HG03135 (cell line): ENCODE measurements around the gene ANK2.

ENCODE experiments used
- ATAC-seq: cut with Tn5 transposase; IDR thresholded peaks from one replicate; pipeline ENCODE4 v1.9.1; 2021; ENCODE audit warnings: mild to moderate bottlenecking, moderate library complexity; ENCODE audit not compliant: unreplicated experiment

ANK2 gene

DNA sequence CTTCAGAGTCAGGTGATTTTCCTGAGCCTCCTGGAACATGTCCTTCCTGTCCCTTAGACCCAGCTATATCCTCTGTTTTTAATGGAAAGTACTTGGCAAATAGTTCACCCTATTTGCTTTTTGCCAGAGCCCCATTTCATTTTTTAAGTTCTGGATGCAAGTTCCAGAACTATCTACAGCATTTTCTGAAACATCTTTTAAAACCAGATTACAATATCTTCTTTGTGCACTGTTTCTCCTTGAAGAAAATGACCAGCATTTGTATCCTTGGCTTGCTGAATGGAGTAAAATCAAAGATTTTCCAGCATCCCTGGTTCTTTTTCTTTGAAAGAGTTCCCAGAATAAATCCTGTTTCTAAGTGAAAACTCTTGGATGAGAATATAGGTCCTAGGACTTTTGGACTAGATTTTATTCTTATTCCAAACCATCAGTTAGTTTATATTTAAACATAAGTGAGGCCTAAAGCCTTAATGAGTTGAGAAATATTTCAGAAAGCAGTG is 224.3 kb downstream of the ANK2 start:
- ATAC-seq: no peak

DNA sequence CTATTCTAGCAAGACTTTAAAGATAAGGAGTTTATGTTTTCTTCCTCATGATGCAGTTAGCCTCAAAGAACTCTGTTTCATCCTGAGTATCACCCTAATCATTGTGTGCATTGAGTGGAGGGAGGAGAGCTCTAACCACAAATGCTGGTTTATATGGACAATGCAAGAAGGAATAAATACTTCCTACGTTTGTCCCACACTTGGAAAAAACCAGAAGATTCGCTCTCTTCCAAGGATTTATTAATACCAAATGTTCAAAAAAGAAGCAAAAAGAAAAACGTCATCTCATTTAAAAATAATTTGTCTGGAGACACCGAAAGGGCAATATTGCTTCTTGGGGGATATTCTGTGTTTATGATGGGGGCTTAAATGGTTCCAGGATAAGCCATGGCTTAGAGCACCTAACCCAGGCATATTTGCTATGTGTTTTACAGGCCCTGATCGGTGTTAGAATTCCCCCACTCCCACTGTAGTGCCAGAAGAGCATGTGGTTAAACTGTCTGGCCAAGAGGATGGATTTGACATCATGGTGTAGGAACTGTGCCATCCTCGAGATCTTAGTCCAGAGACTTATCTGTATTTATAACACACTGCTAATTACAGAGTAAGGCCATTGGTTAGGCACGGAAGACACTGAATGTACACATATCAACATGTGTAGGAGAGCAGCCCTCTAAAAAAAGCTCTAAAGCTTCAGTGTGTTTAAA is 227.2 kb downstream of the ANK2 start:
- ATAC-seq: no peak

DNA sequence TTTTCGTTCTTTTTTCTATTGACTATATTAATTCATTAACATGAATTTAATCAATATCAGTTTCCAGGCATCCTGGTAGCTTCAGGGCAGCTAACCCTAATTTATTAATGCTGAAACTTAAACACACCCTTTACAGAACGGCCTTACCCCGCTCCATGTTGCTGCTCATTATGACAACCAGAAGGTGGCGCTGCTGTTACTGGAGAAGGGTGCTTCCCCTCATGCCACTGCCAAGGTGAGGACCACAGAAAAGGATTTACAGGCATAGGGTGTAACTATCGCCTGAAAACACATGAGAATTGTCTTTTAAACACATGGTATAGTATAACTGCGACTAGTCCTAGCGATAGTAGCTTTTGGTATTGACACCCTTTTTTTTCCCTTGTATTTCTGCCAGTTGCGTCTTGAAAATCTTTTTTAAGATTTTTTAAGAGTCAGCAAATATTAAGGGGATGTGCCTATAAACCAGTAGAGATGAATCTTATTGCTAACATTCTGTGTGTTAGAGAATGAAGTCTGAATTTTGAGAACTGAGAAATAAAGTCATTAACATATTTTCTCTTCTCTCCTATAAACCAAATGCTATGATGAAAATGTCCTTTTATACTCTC is 229.0 kb downstream of the ANK2 start:
- ATAC-seq: peak; percentile 99

DNA sequence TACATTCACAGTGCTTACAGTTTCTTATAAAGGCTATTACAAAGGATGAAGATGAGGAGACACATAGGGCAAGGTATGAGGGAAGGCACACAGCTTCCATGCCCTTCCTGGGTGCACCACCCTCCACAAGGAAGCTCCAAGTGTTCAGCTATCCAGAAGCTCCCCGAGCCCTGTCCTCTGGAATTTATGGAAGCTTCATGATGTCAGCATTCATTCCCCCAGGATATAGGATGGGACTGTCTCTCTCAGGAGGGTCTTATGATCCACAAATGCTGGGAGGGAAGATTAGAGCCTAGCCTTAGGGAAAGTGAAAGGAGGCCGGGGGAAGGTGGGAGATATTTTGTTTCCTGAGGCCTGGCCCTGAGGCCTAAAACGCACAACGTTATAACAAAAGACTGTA is 236.0 kb downstream of the ANK2 start:
- ATAC-seq: no peak

DNA sequence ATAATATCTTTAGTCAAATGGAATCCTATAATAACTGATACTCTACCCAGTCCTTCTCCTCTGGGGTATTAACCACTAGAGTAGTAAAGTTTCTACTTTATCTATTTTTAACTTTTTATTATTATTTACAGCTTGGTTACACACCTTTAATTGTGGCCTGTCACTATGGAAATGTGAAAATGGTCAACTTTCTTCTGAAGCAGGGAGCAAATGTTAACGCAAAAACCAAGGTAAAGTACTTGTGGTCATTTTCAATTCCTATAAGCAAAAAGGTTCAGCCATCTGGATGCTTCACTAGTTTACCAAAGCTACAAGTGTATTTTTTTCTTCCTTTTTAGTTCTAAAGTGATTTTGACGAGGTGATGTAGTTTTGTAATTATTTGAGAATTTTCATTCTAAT is 238.8 kb downstream of the ANK2 start:
- no peak for ATAC-seq

DNA sequence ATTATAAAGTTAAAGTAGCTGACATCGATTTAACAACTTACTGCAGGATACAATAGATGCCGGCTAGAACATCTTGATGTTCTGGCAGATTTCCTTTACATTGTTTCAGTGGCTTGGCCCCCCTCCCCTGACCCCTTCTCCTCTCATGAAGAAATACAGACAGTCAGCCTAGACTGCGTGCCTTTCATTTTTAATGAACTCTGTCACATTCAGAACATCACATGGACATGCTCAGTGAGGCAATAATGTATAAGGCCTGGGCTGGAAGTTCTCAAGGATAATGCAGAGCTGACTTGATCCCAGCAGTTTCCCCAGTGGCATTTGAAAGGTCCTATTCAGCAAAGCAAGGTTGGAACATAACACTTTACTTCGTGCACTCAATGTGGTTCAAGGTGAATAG is 239.2 kb downstream of the ANK2 start:
- ATAC-seq: no peak

DNA sequence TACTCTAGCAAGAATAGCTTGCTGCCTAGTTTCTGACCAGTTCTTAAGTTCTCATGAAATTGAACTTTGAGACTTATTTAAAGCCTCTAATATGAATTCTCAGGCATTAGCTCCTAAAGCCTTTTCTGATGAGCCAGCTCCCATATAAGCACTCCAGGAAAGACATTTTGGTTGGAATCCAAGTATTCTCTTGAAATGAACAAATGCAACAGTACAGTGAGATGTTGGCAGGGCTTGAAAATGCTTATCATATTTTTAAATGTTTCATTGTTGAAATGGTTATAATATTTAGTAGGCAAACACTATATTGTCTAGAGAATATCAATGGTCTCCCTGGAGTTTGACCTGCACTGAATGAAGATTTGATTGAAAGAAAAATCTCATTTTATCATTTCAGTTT is 240.3 kb downstream of the ANK2 start:
- no peak for ATAC-seq

DNA sequence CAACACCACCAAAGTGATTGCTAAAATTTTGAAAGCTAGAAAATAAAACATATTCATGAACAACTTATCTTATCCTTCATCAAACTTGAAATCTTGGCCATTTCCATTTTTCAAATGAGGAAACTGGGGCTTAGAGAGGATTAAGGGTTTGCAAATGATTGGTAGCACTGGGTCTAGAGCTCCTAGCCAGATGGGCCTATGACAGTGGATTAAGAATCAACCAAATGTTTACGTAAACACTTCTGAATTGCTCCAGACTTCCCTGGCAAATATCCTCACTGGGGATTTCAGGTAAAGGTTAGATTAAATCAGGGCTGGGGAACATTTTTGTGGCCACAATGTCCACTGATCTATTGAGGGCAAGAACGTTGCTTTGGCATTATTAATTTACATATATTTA is 241.2 kb downstream of the ANK2 start:
- ATAC-seq: no peak

DNA sequence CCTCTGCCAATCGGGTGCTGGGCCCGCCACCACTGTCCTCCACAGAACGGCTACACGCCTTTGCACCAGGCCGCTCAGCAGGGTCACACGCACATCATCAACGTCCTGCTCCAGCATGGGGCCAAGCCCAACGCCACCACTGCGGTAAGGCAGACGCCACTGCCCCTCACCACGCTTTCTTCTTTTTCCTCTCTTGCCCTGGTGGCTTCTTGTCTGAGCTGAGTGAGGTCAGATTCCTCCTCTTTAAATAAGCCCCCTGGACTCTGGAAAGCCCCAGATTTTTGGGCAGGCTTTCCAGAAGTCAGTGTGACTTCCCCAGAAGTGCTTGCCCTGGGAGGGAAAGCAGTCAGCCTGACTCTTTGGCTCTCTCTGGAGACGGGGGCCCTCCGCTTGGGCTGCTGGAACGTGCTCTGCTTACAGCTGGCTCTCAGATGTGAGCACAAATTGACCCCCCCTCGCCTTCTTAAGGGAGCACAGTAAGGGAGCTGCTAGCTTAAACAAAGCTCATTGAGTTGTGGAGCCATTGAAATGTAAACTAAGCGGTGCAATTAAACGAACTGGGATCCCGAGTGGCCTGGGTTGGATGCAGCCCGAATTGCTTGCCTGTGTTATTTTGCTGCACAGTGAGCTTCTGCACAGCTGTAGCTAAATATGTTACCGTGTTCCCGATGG is 243.1 kb downstream of the ANK2 start:
- ATAC-seq: no peak

DNA sequence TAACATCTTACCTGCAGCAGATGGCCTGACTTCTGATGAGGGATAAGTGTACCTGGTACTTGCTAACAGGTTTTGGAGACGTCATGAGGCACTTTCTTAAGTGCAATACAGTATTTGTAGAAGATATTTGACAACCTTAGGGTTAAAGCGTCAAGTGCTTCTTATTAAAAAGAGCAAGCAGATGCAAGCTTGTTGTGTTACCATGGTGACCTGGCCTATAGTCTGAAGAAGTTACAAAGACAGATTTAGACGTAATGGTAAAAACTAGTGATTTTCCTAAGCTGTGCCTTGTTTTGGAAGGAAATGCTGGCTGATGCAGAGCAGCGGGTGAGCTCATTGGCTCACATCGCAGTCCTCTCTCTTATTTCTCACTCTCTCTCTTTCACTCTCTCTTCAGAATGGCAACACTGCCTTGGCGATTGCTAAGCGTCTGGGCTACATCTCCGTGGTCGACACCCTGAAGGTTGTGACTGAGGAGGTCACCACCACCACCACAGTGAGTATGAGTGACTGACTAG is 243.6 kb downstream of the ANK2 start:
- ATAC-seq: no peak

DNA sequence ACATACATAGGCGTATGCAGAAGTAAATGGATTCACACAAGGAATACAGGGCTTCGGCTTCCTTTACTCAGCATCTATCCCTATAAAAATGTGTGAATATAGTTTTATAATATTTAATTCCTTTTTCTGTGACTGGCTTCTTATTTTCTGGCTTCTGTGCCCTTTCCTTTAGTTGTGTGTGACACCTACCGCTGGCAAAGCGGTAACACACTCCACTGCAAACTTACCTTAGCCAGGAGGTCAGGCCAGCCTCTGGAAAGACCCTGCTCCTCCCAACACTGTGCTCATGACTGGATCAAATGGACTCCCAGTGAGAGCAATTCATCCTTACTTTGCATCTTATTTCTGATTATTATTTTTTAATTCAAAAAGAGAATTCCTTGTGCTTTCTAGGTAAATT is 244.2 kb downstream of the ANK2 start:
- ATAC-seq: no peak

DNA sequence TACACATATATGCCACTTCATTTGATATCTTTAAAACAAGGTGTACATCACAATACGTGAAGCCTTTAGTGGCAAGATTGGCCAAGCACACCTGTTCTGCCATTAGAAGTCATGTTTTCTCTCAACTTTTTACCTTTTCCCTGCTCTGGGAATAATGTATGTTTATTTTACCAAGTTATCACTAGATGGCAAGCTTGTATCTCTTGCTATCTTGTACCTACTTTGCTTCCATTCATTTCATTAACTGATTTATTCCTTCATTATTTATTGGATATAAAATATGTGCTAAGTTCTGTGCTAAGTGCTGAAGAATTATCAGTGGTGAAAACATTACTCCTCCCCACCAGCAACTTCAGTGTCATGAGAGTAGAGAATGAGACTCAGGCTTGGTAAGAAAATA is 245.5 kb downstream of the ANK2 start:
- ATAC-seq: no peak

DNA sequence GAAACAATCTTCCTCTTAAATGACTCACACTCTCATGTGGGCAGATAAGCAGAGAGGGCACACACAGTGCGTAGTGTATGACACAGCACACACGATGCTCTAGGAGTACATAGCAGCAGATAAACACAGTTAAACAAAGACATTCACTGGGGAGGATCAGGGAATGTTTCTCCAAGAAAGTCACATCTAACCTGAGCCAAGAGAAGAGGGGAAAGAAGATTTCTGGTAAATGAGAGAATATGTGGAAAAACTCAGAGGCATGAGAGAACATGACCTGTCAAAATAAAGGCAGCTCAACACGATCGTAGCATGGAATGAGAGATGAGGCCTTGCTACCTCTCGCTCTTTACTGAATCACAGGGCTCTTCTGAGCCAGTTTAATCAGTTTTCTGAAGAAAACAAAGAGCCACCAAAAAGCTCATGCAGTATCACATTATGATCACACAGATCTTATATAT is 251.0 kb downstream of the ANK2 start:
- no peak for ATAC-seq

DNA sequence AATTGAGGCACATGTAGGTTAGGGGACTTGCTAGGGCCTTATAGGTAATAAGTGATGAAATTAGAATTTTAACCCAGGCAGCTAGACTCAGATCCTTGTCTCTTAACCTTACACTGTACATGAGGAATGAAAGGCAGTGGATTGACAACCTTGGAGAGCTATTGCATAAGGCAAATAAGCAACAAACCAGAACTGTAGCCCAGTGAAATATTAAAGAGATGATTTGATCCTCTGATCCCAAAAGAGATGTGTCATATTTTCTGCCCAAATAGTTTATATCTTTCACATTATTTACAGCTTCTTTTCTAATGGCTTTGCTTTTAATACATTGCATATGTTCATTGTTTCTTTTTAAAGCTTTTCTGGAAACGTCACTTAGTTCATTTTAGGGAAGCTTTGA is 252.6 kb downstream of the ANK2 start:
- ATAC-seq: no peak

DNA sequence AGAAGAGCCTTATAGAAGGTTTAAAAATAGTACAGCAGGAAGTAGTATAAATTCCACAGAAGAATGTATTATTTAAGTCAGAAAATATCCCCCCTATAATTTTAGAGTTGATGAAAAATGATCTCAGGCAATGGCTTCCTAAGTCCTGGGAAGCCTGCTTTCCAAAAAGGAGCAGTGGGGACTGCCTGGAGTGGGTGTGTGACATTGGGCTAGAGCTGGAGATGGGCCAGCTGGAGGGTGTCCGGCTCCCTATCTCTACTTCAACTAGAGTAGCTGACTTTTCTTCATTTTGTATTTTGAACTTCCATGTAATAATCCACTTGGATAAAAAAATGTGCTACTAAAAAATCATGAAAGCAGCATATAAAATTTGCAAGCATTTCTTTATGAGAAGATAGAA is 253.9 kb downstream of the ANK2 start:
- no peak for ATAC-seq

DNA sequence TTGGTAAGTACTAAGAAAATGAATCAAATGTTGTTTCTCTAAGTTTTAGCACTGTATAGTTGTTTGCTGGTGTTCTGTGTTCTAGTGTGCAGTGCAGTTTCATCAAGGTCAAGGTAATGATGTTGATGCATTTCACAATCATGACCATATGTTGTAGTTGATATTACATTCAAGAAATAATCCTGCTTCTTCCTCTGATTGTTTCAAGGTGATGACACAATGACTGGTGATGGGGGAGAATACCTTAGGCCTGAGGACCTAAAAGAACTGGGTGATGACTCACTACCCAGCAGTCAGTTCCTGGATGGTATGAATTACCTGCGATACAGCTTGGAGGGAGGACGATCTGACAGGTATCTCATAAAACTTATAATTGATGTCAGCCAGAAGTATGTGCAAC is 261.6 kb downstream of the ANK2 start:
- ATAC-seq: no peak

DNA sequence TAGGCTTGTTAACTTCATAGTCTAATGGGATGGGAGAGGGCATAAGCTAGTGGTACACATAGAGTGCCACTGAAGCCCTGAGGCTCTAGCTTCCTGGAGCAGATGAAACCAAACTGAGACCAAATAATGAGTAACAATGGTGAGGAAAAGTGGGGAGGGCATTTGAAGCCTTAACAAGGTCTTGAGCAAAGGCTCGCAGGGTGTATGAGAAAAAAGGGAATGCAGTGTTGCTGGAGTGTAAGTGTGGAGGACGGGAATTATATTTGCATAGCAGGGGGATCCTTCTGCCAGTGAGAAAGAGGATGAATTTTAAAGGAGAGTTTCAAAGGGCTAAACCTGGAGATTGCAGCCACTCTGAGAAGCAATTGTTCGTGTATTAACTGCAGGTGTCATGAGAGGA is 263.1 kb downstream of the ANK2 start:
- ATAC-seq: no peak

DNA sequence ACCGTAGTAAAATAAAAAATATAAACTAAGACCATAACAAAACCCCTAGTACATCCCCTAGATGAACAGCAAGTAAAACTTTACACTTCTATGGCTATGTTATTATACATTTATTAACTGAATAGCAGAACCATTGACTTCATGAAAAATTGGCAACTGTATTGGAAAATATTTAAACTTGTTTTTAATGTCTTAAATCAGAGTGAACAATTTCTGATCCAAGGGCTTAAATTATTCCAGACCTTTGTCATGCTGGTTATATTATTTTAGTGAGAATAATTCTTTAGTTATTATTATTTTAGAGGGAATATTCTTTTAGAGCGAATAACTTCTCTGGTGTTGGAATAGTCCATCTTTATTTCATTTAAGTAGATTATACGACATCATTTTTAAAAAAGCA is 265.0 kb downstream of the ANK2 start:
- ATAC-seq: no peak

DNA sequence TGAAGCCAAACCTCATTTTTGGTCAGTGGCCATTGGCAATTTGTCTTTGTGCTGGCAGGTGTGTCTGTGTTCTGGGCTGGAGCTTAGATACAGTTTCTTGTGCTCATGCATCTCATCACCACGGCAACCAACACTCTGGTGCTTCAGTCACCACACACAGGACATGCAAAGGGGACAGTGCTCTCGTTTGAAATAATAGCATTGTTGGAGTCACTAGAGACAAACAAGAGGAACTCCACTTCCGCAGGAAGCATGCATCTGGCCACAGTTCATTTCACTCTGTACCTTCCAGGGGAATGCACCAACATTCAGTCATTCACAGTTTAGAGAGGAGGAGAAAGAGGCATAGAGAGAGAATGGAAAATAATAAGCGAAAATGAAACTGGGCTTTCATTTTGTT is 267.4 kb downstream of the ANK2 start:
- peak; percentile 99 for ATAC-seq

DNA sequence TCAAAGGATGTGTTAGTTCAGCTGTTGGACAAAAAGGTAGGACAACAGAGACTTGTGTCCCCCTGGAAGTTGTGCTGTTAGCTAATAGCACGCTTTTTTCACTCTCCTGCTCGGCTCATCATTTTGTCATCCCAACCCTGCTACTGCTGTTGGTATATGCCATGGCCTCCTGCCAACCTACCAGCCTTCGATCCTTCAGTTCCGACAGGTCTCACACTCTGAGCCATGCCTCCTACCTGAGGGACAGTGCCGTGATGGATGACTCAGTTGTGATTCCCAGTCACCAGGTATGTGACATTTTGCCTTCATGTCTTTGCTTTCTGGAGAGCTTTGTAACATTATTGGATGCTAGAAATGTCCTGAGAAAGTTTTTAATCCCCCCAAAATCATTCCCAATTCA is 268.1 kb downstream of the ANK2 start:
- ATAC-seq: no peak

DNA sequence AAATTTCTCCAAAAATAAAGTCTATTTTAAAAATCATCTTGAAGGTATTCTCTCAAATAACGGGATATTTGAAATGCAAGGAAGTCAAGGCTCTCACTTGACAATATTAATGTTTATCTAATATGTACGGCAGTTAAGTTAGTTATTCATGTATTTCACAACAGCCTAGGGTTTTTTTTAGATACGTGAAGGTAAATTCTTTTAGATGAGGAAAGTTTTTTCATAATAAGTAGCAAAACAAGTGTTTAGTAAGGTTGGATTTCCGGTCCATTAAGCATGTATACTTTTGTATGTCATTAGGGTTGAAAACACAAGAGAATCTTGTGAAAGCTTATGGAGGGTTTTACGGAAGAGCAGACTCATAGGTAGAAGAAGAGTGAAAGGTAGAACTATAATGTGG is 273.3 kb downstream of the ANK2 start:
- no peak for ATAC-seq
